ENCODE measurements around the gene RING1.

DNA sequence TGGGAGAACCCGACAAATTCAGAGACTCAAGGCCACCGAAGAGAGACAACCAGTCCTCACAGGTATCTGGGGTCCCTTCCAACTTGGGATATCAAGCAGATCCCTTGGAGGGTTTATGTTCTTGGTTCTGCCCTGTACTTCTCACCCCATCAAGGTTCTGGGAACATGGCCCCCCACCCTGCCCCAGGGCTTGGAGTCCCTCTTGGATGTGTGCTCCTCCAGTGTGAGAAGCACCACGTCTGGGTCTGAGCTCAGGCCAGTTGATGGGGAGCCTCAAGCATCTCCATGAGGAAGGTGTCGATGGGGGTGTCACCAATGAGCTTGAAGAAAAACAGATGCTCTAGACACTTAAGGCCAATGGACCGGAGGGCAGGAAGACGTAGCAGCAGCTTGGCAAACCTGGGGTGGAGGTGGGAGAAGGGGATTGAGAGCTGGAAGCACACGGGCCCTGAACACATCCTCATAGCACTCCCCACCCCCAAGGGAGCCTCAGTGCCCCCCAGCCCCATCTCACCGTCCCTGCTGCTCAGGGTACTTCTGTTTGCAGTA is 13.8 kb upstream of the RING1 start:
- TF ChIP-seq, protein P1, sequence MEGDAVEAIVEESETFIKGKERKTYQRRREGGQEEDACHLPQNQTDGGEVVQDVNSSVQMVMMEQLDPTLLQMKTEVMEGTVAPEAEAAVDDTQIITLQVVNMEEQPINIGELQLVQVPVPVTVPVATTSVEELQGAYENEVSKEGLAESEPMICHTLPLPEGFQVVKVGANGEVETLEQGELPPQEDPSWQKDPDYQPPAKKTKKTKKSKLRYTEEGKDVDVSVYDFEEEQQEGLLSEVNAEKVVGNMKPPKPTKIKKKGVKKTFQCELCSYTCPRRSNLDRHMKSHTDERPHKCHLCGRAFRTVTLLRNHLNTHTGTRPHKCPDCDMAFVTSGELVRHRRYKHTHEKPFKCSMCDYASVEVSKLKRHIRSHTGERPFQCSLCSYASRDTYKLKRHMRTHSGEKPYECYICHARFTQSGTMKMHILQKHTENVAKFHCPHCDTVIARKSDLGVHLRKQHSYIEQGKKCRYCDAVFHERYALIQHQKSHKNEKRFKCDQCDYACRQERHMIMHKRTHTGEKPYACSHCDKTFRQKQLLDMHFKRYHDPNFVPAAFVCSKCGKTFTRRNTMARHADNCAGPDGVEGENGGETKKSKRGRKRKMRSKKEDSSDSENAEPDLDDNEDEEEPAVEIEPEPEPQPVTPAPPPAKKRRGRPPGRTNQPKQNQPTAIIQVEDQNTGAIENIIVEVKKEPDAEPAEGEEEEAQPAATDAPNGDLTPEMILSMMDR (IDR thresholded peaks at IDR 0.05; ENCODE audit: poor library complexity) = no peak
- no peak for TF ChIP-seq EZH2 (IDR thresholded peaks at IDR 0.05; ENCODE audit: borderline replicate concordance)
